Keratinocyte (primary cell): ENCODE measurements around the gene GPC5. TPM values are rescaled to one million over a fixed set of nuclear protein-coding genes. Genes with fewer than 3 reads are reported as not detected.

ENCODE experiments used
- DNase-seq: peaks from one replicate; pipeline ENCODE4 v3.0.0-alpha.2; 2011; ENCODE audit warnings: low read depth, missing footprints, low spot score
- FAIRE-seq: peaks from 2 replicates; lab custom pipeline; 2011; peaks lifted over from hg19 to GRCh38; lab: Jason Lieb, UNC
- H2AFZ ChIP-seq: 2 replicates; pipeline ENCODE4 v1.6.0; 2012; ENCODE audit warnings: low read length, control low read depth, inconsistent platforms; ENCODE audit not compliant: control insufficient read depth
- H3K27ac ChIP-seq: 2 replicates; pipeline ENCODE4 v1.5.1; 2011; ENCODE audit warnings: low read length; ENCODE audit not compliant: control insufficient read depth, insufficient read depth
- H3K27me3 ChIP-seq: 3 replicates; pipeline ENCODE4 v1.6.0; 2011; ENCODE audit warnings: low read length; ENCODE audit not compliant: control insufficient read depth, insufficient read depth; ENCODE audit errors: extremely low read depth
- H3K36me3 ChIP-seq, 2 experiments: 2 replicates in 1 of 2; 3 replicates in 1 of 2; pipeline ENCODE4 v1.5.1; 2011; ENCODE audit warnings: low read length in 2 of 2, mild to moderate bottlenecking in 1 of 2; ENCODE audit not compliant: control insufficient read depth in 2 of 2, insufficient read depth in 2 of 2; ENCODE audit errors: extremely low read depth in 1 of 2
- H3K4me1 ChIP-seq: 3 replicates; pipeline ENCODE4 v1.5.1; 2011; ENCODE audit warnings: low read length; ENCODE audit not compliant: control insufficient read depth, insufficient read depth; ENCODE audit errors: extremely low read depth
- H3K4me2 ChIP-seq: 3 replicates; pipeline ENCODE4 v1.6.0; 2011; ENCODE audit warnings: low read depth, low read length; ENCODE audit not compliant: control insufficient read depth, insufficient read depth; ENCODE audit errors: extremely low read depth
- H3K4me3 ChIP-seq, 3 experiments: fragments of 200-600 bp in 1 of 3; sonication (generic) in 1 of 3; 2 replicates in 2 of 3; 3 replicates in 1 of 3; pipeline ENCODE4 v1.5.1; 2011 to 2016; ENCODE audit warnings: low read length in 3 of 3, mild to moderate bottlenecking in 3 of 3, control low read depth in 2 of 3, inconsistent platforms in 1 of 3, low read depth in 1 of 3, mixed read lengths in 1 of 3, mixed run types in 1 of 3, moderate library complexity in 1 of 3; ENCODE audit not compliant: control insufficient read depth in 2 of 3, insufficient read depth in 2 of 3; ENCODE audit errors: extremely low read depth in 1 of 3
- H3K79me2 ChIP-seq: 2 replicates; pipeline ENCODE4 v1.6.0; 2012; ENCODE audit warnings: low read length; ENCODE audit not compliant: control insufficient read depth, insufficient read depth
- H3K9ac ChIP-seq: 3 replicates; pipeline ENCODE4 v1.6.0; 2011; ENCODE audit warnings: low read length; ENCODE audit not compliant: control insufficient read depth, insufficient read depth; ENCODE audit errors: extremely low read depth
- H3K9me1 ChIP-seq: 3 replicates; pipeline ENCODE4 v1.6.0; 2011; ENCODE audit warnings: low read length; ENCODE audit not compliant: control insufficient read depth, insufficient read depth; ENCODE audit errors: extremely low read depth
- H3K9me3 ChIP-seq: 2 replicates; pipeline ENCODE4 v1.5.1; 2012; ENCODE audit warnings: low read depth, low read length; ENCODE audit not compliant: control insufficient read depth
- H4K20me1 ChIP-seq: 3 replicates; pipeline ENCODE4 v1.6.0; 2011; ENCODE audit warnings: low read length; ENCODE audit not compliant: control insufficient read depth, insufficient read depth; ENCODE audit errors: extremely low read depth
- CTCF ChIP-seq, 3 experiments: IDR thresholded peaks in 1 of 3; conservative IDR thresholded peaks in 1 of 3; optimal IDR thresholded peaks in 1 of 3; 2 replicates in 2 of 3; 3 replicates in 1 of 3; pipeline versions ENCODE3 to v1.5.1; 2011; ENCODE audit warnings: low read length in 3 of 3, mild to moderate bottlenecking in 3 of 3, moderate library complexity in 2 of 3, control low read depth in 1 of 3, inconsistent platforms in 1 of 3; ENCODE audit not compliant: insufficient read depth in 2 of 3; ENCODE audit errors: extremely low read depth in 1 of 3
- EZH2 ChIP-seq: IDR thresholded peaks from one replicate; pipeline ENCODE4 v1.6.1; 2012; ENCODE audit warnings: inconsistent platforms, mild to moderate bottlenecking, low read length, moderate library complexity
- dilution Hi-C: fragments of 300-500 bp; cut with MboI; formaldehyde crosslinking; loops from one replicate; pipeline ENCODE4 v1.7.0; 2020; ENCODE audit warnings: low sequenced_read_pairs; ENCODE audit not compliant: extremely low pct_ligation_motif_present
- polyA plus RNA-seq, 5 experiments: library from polyadenylated mRNA; depleted of rRNA in 3 of 5; stranded (reverse) in 3 of 5; stranded (forward) in 1 of 5; unstranded in 1 of 5; fragments of >200 nt; gene quantifications; 1 replicate in 1 of 5; 2 replicates in 3 of 5; 3 replicates in 1 of 5; pipeline versions ENCODE4 v1.2.1 to v1.2.3, GENCODE V29; 2011 to 2012; ENCODE audit warnings: missing spikeins in 2 of 5, low read depth in 1 of 5, low replicate concordance in 1 of 5

The GPC5 gene
- polyA plus RNA-seq, 1 donor (not counting 4 experiments of a cell fraction or from before 2014, with no cell fraction given): 0.10 TPM

GRCh38 chr13:91785431-91786119, 387.2 kb downstream of the GPC5 start:
- Histone ChIP-seq H4K20me1 (no peaks in the 10 kb centered on the region), H3K9me3 (no peaks in the 10 kb centered on the region), H3K4me2 (no peak overlapping the region), H3K4me3 (no peak overlapping the region), H3K27ac (no peak overlapping the region), H3K36me3 (no peaks in the 10 kb centered on the region), H3K9ac (no peak overlapping the region), H3K9me1 (no peaks in the 10 kb centered on the region), H2AFZ (no peak overlapping the region), H3K4me1 (no peaks in the 10 kb centered on the region), H3K27me3 (no peaks in the 10 kb centered on the region), H3K79me2 (no peaks in the 10 kb centered on the region)
- dilution Hi-C loops: no loop called here
- FAIRE-seq (no peak), DNase-seq (no peak)
- TF ChIP-seq CTCF (optimal IDR thresholded peaks at IDR 0.05 in 1 of 3, IDR thresholded peaks at IDR 0.05 in 1 of 3, conservative IDR thresholded peaks at IDR 0.05 in 1 of 3; ENCODE audit: extremely low read depth in 1 of 3, insufficient read depth in 2 of 3, low read length in 3 of 3) (no peak), EZH2 (no peak)

GRCh38 chr13:91792054-91792453, 393.6 kb downstream of the GPC5 start:
- no peaks in the 10 kb centered on the region for H4K20me1 ChIP-seq
- no peak overlapping the region for H2AFZ ChIP-seq
- FAIRE-seq (no peak), DNase-seq (no peak)
- TF ChIP-seq CTCF (optimal IDR thresholded peaks at IDR 0.05 in 1 of 3, IDR thresholded peaks at IDR 0.05 in 1 of 3, conservative IDR thresholded peaks at IDR 0.05 in 1 of 3; ENCODE audit: extremely low read depth in 1 of 3, insufficient read depth in 2 of 3, low read length in 3 of 3): no peak
- TF ChIP-seq EZH2: no peak
- no peaks in the 10 kb centered on the region for H3K4me1 ChIP-seq
- dilution Hi-C loops: no loop called here
- no peaks in the 10 kb centered on the region for H3K9me3 ChIP-seq
- H3K79me2 ChIP-seq: no peaks in the 10 kb centered on the region
- no peak overlapping the region for H3K9ac ChIP-seq
- H3K27ac ChIP-seq: no peak overlapping the region
- H3K9me1 ChIP-seq: no peaks in the 10 kb centered on the region
- no peaks in the 10 kb centered on the region for H3K36me3 ChIP-seq
- no peak overlapping the region for H3K4me2 ChIP-seq
- no peak overlapping the region for H3K4me3 ChIP-seq
- no peaks in the 10 kb centered on the region for H3K27me3 ChIP-seq
